Mesendoderm (in vitro differentiated cells): Measurements from ENCODE around the gene DENND4A. TPM values are rescaled to one million over a fixed set of nuclear protein-coding genes. Genes with fewer than 3 reads are reported as not detected.

ENCODE experiments used
- DNase-seq: peaks from one replicate; pipeline ENCODE4 v3.0.0; 2013
- H2AK5ac ChIP-seq: 2 replicates; pipeline ENCODE4 v1.6.1; 2013; ENCODE audit warnings: low read length, inconsistent platforms
- H2BK120ac ChIP-seq: 2 replicates; pipeline ENCODE4 v1.6.1; 2013; ENCODE audit warnings: low read depth, mild to moderate bottlenecking, low read length, moderate library complexity, mixed read lengths
- H2BK15ac ChIP-seq: replicated peaks from 2 replicates; pipeline ENCODE4 v1.6.1; 2013; ENCODE audit warnings: low read depth, mild to moderate bottlenecking, moderate library complexity
- H2BK5ac ChIP-seq: 2 replicates; pipeline ENCODE4 v1.6.1; 2013; ENCODE audit warnings: low read length, inconsistent platforms
- H3K18ac ChIP-seq: 2 replicates; pipeline ENCODE4 v1.6.1; 2013; ENCODE audit warnings: mild to moderate bottlenecking, low read length, mixed read lengths
- H3K23ac ChIP-seq: one replicate; pipeline ENCODE4 v1.6.1; 2013; ENCODE audit warnings: low read length
- H3K27ac ChIP-seq: 2 replicates; pipeline ENCODE4 v1.5.1; 2013; ENCODE audit warnings: low read depth, mild to moderate bottlenecking, inconsistent platforms, low read length, moderate library complexity
- H3K27me3 ChIP-seq: 2 replicates; pipeline ENCODE4 v1.6.1; 2013; ENCODE audit warnings: low read length, control low read depth, mild to moderate bottlenecking, inconsistent platforms; ENCODE audit not compliant: insufficient read depth, poor library complexity
- H3K36me3 ChIP-seq: 2 replicates; pipeline ENCODE4 v1.6.1; 2013; ENCODE audit warnings: low read length, inconsistent platforms; ENCODE audit not compliant: control insufficient read depth, insufficient read depth
- H3K4ac ChIP-seq: one replicate; pipeline ENCODE4 v1.6.1; 2013; ENCODE audit warnings: low read depth, mild to moderate bottlenecking, low read length, moderate library complexity
- H3K4me1 ChIP-seq: 2 replicates; pipeline ENCODE4 v1.6.1; 2013; ENCODE audit warnings: low read depth, low read length, inconsistent platforms; ENCODE audit not compliant: control insufficient read depth
- H3K4me2 ChIP-seq: 2 replicates; pipeline ENCODE4 v1.6.1; 2013; ENCODE audit warnings: low read length
- H3K4me3 ChIP-seq: 2 replicates; pipeline ENCODE4 v1.5.1; 2013; ENCODE audit warnings: mild to moderate bottlenecking, low read length
- H3K56ac ChIP-seq: one replicate; pipeline ENCODE4 v1.6.1; 2013; ENCODE audit warnings: low read length
- H3K79me1 ChIP-seq: 2 replicates; pipeline ENCODE4 v1.6.1; 2013; ENCODE audit warnings: low read length, inconsistent platforms
- H3K79me2 ChIP-seq: 2 replicates; pipeline ENCODE4 v1.6.1; 2013; ENCODE audit warnings: mild to moderate bottlenecking, low read length; ENCODE audit not compliant: control insufficient read depth, insufficient read depth
- H3K9ac ChIP-seq: 2 replicates; pipeline ENCODE4 v1.6.1; 2013; ENCODE audit warnings: low read length, inconsistent platforms
- H4K5ac ChIP-seq: one replicate; pipeline ENCODE4 v1.6.1; 2013; ENCODE audit warnings: low read length
- H4K8ac ChIP-seq: one replicate; pipeline ENCODE4 v1.6.1; 2013; ENCODE audit warnings: low read depth, mild to moderate bottlenecking, control low read depth, low read length, moderate library complexity
- WGBS: extraction: QIAGEN DNeasy Blood & Tissue Kit; methylation state at CpG from one replicate; pipeline ENCODE4 v1.1.7; 2013; ENCODE audit warnings: low lambda C conversion rate, missing lambda C conversion rate; ENCODE audit not compliant: insufficient coverage; ENCODE audit errors: extremely low coverage; 5-methylcytosine and 5-hydroxymethylcytosine counted together
- small RNA-seq: library from polyadenylated mRNA; stranded (forward); fragments of <200 nt; extraction: miRNeasy Mini kit (QIAGEN cat#:217004); gene quantifications from one replicate; pipeline ENCODE3, GENCODE V24; 2013; ENCODE audit not compliant: insufficient read depth

The DENND4A gene

DNA sequence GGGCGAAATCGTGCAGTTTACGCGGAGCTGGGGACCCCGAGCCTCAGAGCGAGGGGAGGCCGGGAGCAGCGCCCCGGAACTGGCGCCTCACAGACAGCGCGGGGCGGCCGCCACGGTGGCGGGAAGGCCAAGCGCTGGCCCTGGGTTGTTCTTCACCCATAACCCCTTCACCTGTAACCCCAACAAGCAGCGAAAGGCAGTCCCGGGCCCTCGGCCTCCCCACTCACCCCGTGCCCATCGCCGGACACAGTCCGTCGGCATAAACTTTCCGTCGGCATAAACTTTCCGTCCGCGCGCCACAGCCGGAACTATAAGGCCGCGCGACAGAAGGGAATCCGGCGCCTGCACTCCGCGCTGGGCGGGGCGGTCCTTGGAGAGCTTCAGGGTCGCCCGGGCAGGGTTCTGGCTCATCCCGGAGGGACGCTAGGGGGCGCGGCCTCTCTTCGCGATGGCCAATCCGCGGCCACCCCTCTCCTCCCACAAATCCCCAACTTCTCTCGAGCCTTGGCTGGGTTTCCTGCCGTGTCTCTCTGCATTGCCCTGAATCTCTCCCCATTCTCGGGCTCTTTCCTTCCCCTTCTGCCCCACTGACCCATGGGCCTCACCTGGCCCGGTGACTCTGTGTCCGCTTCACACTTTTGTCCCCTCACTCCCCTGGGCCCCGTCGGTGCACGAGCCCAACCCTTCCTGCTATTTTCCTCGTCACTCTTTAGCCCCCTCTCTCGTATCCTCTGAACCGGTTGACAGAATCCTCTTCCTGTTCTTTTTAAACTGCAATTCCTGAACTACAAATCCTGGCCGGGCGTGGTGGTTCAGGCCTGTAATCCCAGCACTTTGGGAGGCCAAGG lies 181.0 kb downstream of the DENND4A start, which contains the start of gene INTS14:
TSS of gene INTS14 (minus strand) at position 261 of the 848 bp plus-strand sequence. CDS start 3,751 bp downstream, outside the sequence.
- Histone ChIP-seq H2BK15ac (no peak within 1 kb of the TSS), H3K79me1 (peaks cover 5% of the 10 kb centered on the region), H3K4me3 (peak within 1 kb of the TSS; percentile 80), H4K5ac (peak within 1 kb of the TSS; percentile 44), H2BK5ac (peak within 1 kb of the TSS; percentile 61), H3K27ac (peak within 1 kb of the TSS; percentile 95), H3K9ac (peak within 1 kb of the TSS; percentile 91), H3K4me2 (peak within 1 kb of the TSS; percentile 76), H3K36me3 (peaks cover 2% of the 10 kb centered on the region), H4K8ac (no peak within 1 kb of the TSS), H3K27me3 (no peaks in the 10 kb centered on the region), H2BK120ac (no peak within 1 kb of the TSS), H3K56ac (peak within 1 kb of the TSS; percentile 94), H3K4me1 (peaks cover 2% of the 10 kb centered on the region), H3K18ac (peak within 1 kb of the TSS; percentile 30), H2AK5ac (no peak within 1 kb of the TSS), H3K4ac (peak within 1 kb of the TSS; percentile 82), H3K23ac (no peak within 1 kb of the TSS), H3K79me2 (peaks cover 11% of the 10 kb centered on the region)
- peak; percentile 98 for DNase-seq
- no CpG with 5 or more reads among the region's 64 CpGs for whole genome bisulfite sequencing

Small RNA genes within 50 kb of the gene (small RNA-seq; reads per million reads assigned to genes)
- gene MIR4511 (not detected), gene SNORD13E (not detected)
